GM18861 (cell line): ENCODE data around the gene MEF2A.
A peak's percentile ranks its signal among the peaks of the same experiment; 100 is the strongest.
"Not testable (repeated sequence)": the region's sequence is repeated elsewhere in the genome, so short reads cannot be mapped to it uniquely, and the experiment has no call there.

Experiments
- ATAC-seq: cut with Tn5 transposase; IDR thresholded peaks from one replicate; pipeline ENCODE4 v1.9.1; 2021; ENCODE audit not compliant: unreplicated experiment

Gene MEF2A

GRCh38 chr15:99565299-99566156, at the start of gene MEF2A:
Gene MEF2A, plus strand, starts transcription at chr15:99565984. Its CDS starts 67,136 bp downstream, at chr15:99633120.
- ATAC-seq, result peak; percentile 35

DNA sequence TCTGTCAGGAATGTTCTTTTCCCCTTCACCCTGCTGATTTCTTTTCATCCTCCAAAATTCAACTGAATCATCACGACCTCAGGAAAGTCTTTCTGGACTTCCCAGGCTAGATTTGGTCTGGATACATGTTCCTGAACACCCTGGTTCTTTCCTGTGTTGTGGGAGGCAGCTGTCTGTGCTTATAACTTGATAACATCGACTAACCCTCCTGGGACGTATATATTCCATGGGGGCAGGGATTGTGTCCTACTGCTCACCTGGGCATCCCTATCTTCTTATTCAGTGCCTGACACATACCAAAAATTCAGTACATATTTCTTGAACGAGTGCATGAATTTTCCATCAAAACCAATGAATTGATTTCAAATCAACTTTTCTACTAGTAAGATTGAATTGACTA, 47.6 kb upstream of the MEF2A start:
- no peak for ATAC-seq

GRCh38 chr15:99519366-99519765, 46.4 kb upstream of the MEF2A start:
- ATAC-seq, result not testable (repeated sequence)

GRCh38 chr15:99522288-99522687, 43.5 kb upstream of the MEF2A start:
- peak; percentile 70 for ATAC-seq

- no peak for ATAC-seq
Observed at GRCh38 chr15:99526176-99526575, 39.6 kb upstream of the MEF2A start.

GRCh38 chr15:99526671-99527070, 39.1 kb upstream of the MEF2A start:
- ATAC-seq, result no peak

GRCh38 chr15:99536422-99537040, 29.3 kb upstream of the MEF2A start:
- ATAC-seq, result no peak

GRCh38 chr15:99537344-99537743, 28.4 kb upstream of the MEF2A start:
- ATAC-seq, result no peak

DNA sequence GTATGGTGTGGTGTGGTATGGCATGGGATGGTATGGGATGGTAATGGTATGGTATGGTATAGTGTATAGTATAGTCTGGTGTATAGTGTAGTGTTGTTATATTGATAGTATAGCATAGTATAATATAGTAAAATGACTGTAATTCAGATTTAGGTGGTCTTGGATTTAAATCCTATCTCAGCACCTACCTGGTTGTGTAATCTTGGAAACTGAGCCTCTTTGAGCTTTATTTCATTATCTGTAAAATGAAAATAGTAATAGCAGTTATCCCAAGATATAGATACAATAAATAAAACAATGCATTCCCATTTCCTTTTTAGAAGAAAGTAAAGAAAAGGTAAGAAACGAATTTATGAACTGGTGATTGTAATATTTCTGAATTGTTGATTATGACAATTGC, 27.5 kb upstream of the MEF2A start:
- ATAC-seq, result no peak

GRCh38 chr15:99542828-99543227, 23.0 kb upstream of the MEF2A start:
- no peak for ATAC-seq

- peak; percentile 60 for ATAC-seq
Observed at GRCh38 chr15:99545605-99546004, 20.2 kb upstream of the MEF2A start.

- no peak for ATAC-seq
Observed at GRCh38 chr15:99546441-99547100, 19.2 kb upstream of the MEF2A start.

- ATAC-seq, result no peak
Observed at GRCh38 chr15:99547517-99547916, 18.3 kb upstream of the MEF2A start.

- ATAC-seq, result no peak
Observed at GRCh38 chr15:99550077-99550476, 15.7 kb upstream of the MEF2A start.

GRCh38 chr15:99552111-99552510, 13.7 kb upstream of the MEF2A start:
- ATAC-seq, result no peak

DNA sequence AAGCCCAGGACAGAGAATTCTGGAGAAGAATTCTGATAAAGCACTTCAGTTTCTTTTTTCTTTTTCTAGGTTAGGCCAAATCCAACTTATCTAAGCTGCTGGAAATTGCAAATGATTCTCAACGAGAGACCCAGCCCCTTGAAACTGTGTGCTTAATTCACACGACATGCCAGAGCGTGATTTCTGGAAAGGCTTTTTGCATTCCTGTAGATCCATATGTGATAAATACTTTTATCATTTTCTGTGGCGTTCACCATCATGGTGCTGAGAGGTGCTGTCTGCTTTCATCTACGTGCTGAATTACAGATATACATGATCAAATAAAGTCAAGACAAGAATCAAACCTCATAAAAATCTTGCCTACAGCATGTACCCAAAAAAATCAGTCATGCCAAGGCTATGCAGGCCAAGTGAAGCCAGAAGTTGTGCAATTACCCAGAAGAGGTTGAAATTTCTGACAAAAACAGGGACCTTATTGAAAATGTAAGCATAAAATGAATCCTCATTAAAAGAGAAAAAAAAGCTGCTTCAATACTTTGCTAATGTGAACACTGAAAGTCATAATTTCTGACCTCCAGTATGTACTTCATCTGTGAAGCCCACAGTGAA, 10.8 kb upstream of the MEF2A start:
- no peak for ATAC-seq

DNA sequence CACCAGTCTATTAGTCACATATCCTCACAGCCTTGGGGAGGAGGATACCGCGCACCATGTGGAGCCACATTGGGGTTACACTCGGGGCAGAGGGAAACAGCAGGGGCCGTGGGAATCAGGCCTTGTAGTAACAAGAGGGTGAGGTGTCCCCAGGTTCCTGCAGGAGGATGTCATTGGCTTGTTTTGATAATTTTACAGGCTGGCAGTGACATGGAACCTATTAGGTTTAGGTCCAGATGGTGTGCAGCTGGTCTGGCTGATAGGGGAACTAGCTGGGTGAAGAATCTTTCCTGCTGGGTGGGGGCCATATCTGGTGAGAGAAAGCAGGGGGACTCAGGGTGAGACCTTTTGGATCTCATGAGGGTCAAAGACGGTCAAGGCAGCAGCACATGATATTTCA, 9.8 kb upstream of the MEF2A start:
- no peak for ATAC-seq

GRCh38 chr15:99556578-99556977, 9.2 kb upstream of the MEF2A start:
- ATAC-seq, result no peak

DNA sequence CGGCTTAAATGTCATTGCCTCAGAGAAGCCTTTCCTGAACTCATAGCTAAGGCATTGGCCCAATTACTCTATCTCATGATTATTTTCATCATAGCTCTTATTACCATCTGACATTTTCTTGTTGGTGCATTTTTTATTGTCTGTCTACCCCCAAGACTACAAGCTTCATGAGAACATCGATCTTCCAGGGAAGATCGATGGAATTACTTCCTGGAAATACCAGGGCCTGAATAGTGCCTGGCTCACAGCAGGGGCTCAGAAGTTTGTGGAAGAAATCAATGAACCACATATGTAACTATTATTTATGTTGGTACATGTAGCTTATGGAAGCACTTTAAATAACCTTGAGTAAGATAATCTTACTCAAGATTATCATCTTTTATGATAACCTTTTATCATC, 7.7 kb upstream of the MEF2A start:
- ATAC-seq, result no peak

DNA sequence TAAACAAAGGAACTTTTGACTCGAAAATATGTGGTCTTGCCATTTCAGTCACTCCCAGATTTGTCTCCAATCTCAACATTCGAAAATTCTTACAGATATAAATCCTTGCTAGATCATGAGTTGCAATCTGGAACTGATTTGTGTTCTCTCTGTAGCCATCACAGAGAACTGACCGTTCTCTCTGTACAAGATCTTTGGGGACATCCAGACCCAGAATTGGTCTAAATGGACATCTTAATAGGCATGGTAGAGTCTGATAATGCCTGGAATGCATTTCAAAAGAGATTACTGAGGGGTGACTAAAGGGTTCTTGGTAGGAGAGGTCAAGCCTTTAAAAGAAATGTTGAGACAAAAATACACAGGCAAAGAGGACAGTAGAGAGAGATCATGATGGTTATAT, 7.2 kb upstream of the MEF2A start:
- ATAC-seq, result no peak

DNA sequence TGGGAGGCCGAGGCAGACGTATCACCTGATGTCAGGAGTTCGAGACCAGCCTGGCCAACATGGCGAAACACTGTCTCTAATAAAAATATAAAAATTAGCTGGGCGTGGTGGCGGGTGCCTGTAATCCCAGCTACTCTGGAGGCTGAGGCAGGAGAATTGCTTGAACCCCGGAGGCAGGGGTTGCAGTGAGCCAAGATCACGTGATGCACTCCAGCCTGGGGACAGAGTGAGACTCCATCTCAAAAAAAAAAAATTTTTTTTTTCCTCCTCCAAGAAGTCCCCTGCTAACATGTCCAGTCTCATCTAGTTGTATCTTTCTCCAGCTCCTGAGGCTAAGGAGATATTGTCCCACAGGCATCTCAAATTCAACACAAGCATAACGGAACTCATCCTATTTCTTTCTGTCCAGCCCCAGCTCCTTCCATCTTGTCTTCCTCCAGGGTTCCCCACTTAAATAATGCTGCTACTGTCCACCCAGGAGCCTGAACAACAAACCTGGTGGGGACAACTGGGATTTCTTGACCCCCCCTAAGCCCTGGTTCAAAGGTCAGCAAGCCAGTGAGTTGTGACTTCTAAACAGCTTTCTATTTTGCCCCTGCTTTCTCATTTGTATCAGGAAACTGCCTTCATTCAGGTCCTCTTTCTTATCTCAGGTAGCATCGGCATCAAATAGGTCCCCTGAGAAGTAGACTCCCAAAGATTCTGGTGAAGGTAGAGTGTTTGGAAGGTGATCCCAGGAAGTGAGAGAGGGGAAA, 4.1 kb upstream of the MEF2A start:
- no peak for ATAC-seq
